ENCODE data around the gene KMT2E. TPM values are rescaled to one million over a fixed set of nuclear protein-coding genes. Genes with fewer than 3 reads are reported as not detected.

KMT2E gene
- total and polyA plus RNA-seq, 2 donors (not counting 3 experiments of a cell fraction or from before 2014, with no cell fraction given) = 19.0 to 74.8 TPM

DNA sequence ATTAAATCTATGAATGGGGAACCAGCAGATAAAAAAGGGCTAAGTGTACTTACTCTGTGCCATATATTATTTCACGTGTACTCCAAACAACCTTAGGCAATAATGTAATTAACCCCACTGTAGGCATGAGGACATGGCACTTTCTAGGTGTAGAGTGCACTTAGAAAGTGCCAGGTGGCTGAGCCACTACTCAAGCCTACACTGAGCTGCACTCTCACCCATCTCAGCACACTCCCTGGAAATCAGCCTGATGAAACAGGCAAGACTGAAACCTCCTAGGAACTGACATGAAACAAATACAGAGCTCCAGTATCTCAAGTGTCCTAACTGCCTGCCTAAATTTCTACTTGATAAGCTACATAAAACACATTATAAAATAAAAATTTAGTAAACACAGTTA lies 147.4 kb downstream of the KMT2E start:
- H3K4me3 ChIP-seq (replicated peaks in 1 of 3; ENCODE audit: insufficient read depth in 1 of 3, low read depth in 1 of 3, low read length in 3 of 3) = no peak overlapping the region
- no peak overlapping the region for H2AFZ ChIP-seq (ENCODE audit: low read depth, low read length)
- no peaks in the 10 kb centered on the region for H3K4me1 ChIP-seq (ENCODE audit: control insufficient read depth, extremely low read depth, insufficient read depth, low read length)
- POLR2A ChIA-PET = no interaction called here
- no peaks in the 10 kb centered on the region for H4K20me1 ChIP-seq (replicated peaks; ENCODE audit: control insufficient read depth, extremely low read depth, insufficient read depth, low read length)
- no peak overlapping the region for H3K9ac ChIP-seq (replicated peaks; ENCODE audit: extremely low read depth, insufficient read depth, low read length)
- DNase-seq (ENCODE audit: low read depth, low spot score) (no peak), FAIRE-seq (no peak)
- H3K4me2 ChIP-seq (ENCODE audit: insufficient read depth, low read length) = no peak overlapping the region
- no TSS peak for BruUV-seq (replicated peaks)
- no peaks in the 10 kb centered on the region for H3K79me2 ChIP-seq (ENCODE audit: control insufficient read depth, insufficient read depth, low read length)
- intact Hi-C loops (cut with micrococcal nuclease) = no loop called here
- no peak overlapping the region for H3K27ac ChIP-seq (ENCODE audit: insufficient read depth, low read depth, low read length)
- H3K27me3 ChIP-seq (ENCODE audit: control insufficient read depth in 2 of 2, insufficient read depth in 2 of 2, low read length in 2 of 2) = no peaks in the 10 kb centered on the region
- TF ChIP-seq GATA2 (IDR thresholded peaks at IDR 0.05; ENCODE audit: insufficient read depth, insufficient read length, low read depth, low read length) = no peak
- no peak for TF ChIP-seq POLR2A (IDR thresholded peaks at IDR 0.05; ENCODE audit: low read depth, low read length)
- TF ChIP-seq EZH2 (IDR thresholded peaks at IDR 0.05; ENCODE audit: borderline replicate concordance, low read depth, low read length, severe bottlenecking) = no peak
- no peak for TF ChIP-seq MYC (IDR thresholded peaks at IDR 0.05; ENCODE audit: low read depth, low read length)
- TF ChIP-seq JUN (IDR thresholded peaks at IDR 0.05; ENCODE audit: borderline replicate concordance, insufficient read depth, insufficient read length, low read depth) = no peak
- TF ChIP-seq, protein P1, sequence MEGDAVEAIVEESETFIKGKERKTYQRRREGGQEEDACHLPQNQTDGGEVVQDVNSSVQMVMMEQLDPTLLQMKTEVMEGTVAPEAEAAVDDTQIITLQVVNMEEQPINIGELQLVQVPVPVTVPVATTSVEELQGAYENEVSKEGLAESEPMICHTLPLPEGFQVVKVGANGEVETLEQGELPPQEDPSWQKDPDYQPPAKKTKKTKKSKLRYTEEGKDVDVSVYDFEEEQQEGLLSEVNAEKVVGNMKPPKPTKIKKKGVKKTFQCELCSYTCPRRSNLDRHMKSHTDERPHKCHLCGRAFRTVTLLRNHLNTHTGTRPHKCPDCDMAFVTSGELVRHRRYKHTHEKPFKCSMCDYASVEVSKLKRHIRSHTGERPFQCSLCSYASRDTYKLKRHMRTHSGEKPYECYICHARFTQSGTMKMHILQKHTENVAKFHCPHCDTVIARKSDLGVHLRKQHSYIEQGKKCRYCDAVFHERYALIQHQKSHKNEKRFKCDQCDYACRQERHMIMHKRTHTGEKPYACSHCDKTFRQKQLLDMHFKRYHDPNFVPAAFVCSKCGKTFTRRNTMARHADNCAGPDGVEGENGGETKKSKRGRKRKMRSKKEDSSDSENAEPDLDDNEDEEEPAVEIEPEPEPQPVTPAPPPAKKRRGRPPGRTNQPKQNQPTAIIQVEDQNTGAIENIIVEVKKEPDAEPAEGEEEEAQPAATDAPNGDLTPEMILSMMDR (IDR thresholded peaks at IDR 0.05; ENCODE audit: extremely low read depth in 1 of 2, insufficient read depth in 1 of 2, low read depth in 1 of 2, low read length in 2 of 2) = no peak
- no peak for TF ChIP-seq POLR2AphosphoS5 (IDR thresholded peaks at IDR 0.05; ENCODE audit: insufficient read depth, low read depth, low read length)
- TF ChIP-seq, protein P2, sequence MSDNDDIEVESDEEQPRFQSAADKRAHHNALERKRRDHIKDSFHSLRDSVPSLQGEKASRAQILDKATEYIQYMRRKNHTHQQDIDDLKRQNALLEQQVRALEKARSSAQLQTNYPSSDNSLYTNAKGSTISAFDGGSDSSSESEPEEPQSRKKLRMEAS (IDR thresholded peaks at IDR 0.05; ENCODE audit: insufficient read depth, insufficient read length) = no peak
- no peak for TF ChIP-seq FOS (IDR thresholded peaks at IDR 0.05; ENCODE audit: borderline replicate concordance, insufficient read depth, low read length)
- H3K9me1 ChIP-seq (replicated peaks; ENCODE audit: control insufficient read depth, extremely low read depth, insufficient read depth, low read length) = no peaks in the 10 kb centered on the region
- H3K9me3 ChIP-seq (replicated peaks; ENCODE audit: control insufficient read depth, insufficient read depth, low read length) = no peaks in the 10 kb centered on the region
- dilution Hi-C loops (cut with MboI; ENCODE audit: extremely low pct_ligation_motif_present, low sequenced_read_pairs) = no loop called here
- peaks cover 2 to 4% of the 10 kb centered on the region in 2 experiments for H3K36me3 ChIP-seq (ENCODE audit: control insufficient read depth in 2 of 2, extremely low read depth in 1 of 2, insufficient read depth in 2 of 2, low read length in 2 of 2)
- CTCF ChIA-PET = no interaction called here

Data from endothelial cell of umbilical vein (primary cell).